C4-2B (cell line): ENCODE results near the gene ACHE.

Experiments
- CTCF ChIP-seq: fragments of 450-650 bp; conservative IDR thresholded peaks from 2 replicates; pipeline ENCODE4 v1.5.1; 2017; ENCODE audit warnings: mild to moderate bottlenecking
- ZFX ChIP-seq: fragments of 450-650 bp; IDR thresholded peaks from 2 replicates; pipeline ENCODE4 v1.6.1; 2017

- no peak for TF ChIP-seq CTCF
- no peak for TF ChIP-seq ZFX
Measured at GRCh38 chr7:100855515-100855914, 40.2 kb downstream of the ACHE start.
